GM19240 (cell line): ENCODE measurements around the gene KCNA1.

Experiments
- DNase-seq: peaks from one replicate; pipeline ENCODE4 v3.0.0; 2011; ENCODE audit warnings: low spot score; ENCODE audit not compliant: insufficient read length

KCNA1 gene

DNA sequence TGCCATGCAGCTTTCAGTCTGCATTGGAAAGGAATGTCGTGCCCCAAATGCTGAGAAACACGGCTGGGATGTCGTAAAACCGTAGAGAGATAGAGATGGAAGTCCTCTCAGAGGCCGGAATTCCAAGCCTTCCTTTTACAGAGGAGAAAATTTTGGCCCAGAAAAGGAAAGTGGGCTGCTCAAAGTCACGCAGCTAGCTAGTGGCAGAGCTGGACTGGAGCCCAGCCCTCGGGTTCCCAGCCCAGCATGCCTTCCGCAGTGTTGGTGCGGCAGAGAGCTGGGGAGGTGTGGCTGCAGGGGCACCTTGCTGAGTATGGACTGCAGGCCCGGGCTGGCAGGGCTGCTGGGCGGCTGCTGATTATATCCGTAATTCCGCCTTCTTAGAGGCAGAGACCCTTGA, 50.3 kb downstream of the KCNA1 start:
- DNase-seq: no peak

DNA sequence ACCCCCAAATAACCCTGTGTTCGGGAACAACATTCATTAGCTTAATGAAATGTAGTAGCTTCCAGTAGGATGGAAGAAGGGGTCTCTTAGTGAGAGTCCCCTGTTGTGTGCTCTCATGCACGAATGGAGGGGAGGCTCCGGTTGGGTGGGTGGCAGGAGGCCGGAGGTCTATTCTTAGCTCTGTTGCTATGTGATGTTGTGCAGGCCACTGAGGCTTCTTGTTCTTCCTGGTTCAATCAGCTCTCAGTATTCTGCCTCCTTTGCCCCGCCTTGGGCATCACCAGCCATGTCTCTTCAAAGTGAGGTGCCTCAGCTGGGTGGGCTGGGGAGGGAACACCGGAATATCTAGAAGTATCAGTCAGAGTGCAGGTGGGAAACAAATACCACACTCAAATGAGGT, 50.8 kb downstream of the KCNA1 start:
- no peak for DNase-seq

DNA sequence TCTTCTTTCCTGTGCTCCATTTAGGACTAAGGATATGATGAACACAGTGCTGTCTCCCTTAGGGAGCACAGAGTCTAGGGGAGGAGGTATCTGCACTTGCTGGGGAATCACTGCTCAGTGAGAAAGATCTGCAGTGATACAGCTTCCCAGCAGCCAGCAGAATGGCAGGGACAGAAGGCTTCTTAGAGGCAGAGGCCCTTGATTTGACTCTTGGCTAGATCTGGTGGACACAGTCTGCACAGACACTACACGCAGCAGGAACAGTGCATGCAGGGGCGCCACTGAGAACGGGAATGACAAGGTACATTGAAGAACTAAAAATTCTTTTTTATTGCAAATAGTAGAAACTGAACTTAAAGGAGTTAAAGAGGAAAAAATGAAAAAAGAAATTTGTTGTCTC, 51.6 kb downstream of the KCNA1 start:
- DNase-seq: no peak

DNA sequence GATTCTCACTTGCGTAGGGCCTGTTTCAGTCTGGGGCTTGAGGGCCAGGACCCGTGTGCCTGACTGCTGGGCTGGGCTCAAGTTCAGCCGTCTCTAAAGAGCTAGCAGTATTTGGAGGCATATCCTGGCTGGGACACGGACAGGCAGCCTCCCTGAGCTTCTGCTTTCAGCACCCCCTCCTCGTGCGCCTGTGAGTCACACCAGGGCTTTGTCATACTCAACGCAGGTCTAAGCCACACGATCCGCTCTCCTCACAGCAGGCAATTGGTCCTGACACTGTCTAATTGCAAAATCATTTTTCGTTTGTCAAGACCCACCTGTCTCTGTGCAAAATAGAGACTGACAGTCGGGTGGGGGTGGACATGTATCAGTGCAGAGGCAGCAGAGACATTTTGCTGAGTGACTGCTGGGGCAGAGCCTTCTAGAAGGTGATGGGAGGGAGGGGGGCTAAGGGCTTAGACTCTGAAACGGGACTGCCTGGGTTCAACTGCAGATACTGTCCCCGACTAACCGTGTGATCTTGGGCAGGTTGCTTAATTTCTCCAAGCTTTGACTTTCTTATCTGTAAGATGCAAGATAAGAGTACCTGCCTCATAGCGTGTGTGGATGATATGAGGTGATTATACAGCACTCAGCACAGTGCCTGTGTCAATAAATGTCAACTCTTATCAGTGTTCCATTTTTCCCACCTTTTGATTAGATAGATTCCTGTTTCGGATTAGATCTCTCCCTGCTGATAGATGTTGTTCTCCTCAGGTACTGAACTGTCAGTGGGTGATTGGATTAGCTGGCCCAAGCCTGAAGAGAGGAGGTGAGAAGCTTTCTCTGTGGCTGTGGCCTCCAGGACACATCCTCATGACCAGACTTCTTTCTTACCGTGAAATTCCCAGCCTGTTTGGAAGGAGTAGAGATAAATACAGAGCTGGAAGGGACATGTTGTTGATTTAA, 53.1 kb downstream of the KCNA1 start:
- no peak for DNase-seq
